DND-41 (cell line): ENCODE data around the gene LITAFD.

Source experiments
- ATAC-seq: fragments of 200-7000 bp; cut with Tn5 transposase; 3 replicates; pipeline ENCODE4 v1.9.1; 2021; ENCODE audit warnings: low read depth; ENCODE audit not compliant: insufficient read depth
- DNase-seq: peaks from one replicate; pipeline ENCODE4 v3.0.0-alpha.2; 2020
- H2AFZ ChIP-seq: 2 replicates; pipeline ENCODE4 v1.6.0; 2012; ENCODE audit warnings: low read depth, low read length
- H3K27ac ChIP-seq: 2 replicates; pipeline ENCODE4 v1.5.1; 2012; ENCODE audit warnings: low read length, inconsistent platforms
- H3K27me3 ChIP-seq: fragments of 200-600 bp; sonication (generic); 2 replicates; pipeline ENCODE4 v1.6.0; 2012; ENCODE audit warnings: low read length, mild to moderate bottlenecking, inconsistent platforms; ENCODE audit not compliant: insufficient read depth, poor library complexity
- H3K36me3 ChIP-seq: 2 replicates; pipeline ENCODE4 v1.5.1; 2012; ENCODE audit warnings: low read length, inconsistent platforms; ENCODE audit not compliant: insufficient read depth
- H3K4me1 ChIP-seq: 2 replicates; pipeline ENCODE4 v1.5.1; 2012; ENCODE audit warnings: mild to moderate bottlenecking, low read length; ENCODE audit not compliant: insufficient read depth
- H3K4me2 ChIP-seq: 2 replicates; pipeline ENCODE4 v1.6.0; 2012; ENCODE audit warnings: mild to moderate bottlenecking, moderate library complexity, low read length, inconsistent platforms; ENCODE audit not compliant: insufficient read depth
- H3K4me3 ChIP-seq, 2 experiments: fragments of 200-600 bp in 1 of 2; shearing (Covaris generic) in 1 of 2; 2 replicates each; pipeline ENCODE4 v1.5.1; 2012 to 2016; ENCODE audit warnings: inconsistent platforms in 2 of 2, low read length in 2 of 2, mild to moderate bottlenecking in 2 of 2, low read depth in 1 of 2, moderate library complexity in 1 of 2
- H3K79me2 ChIP-seq: 2 replicates; pipeline ENCODE4 v1.6.0; 2012; ENCODE audit warnings: low read length, inconsistent platforms; ENCODE audit not compliant: insufficient read depth
- H3K9ac ChIP-seq: 2 replicates; pipeline ENCODE4 v1.6.0; 2012; ENCODE audit warnings: low read depth, mild to moderate bottlenecking, inconsistent platforms, low read length, moderate library complexity
- H3K9me3 ChIP-seq: 2 replicates; pipeline ENCODE4 v1.5.1; 2012; ENCODE audit warnings: low read length, moderate library complexity, mild to moderate bottlenecking, inconsistent platforms; ENCODE audit not compliant: insufficient read depth, severe bottlenecking
- H4K20me1 ChIP-seq: 2 replicates; pipeline ENCODE4 v1.6.0; 2012; ENCODE audit warnings: low read length; ENCODE audit not compliant: insufficient read depth
- EZH2 ChIP-seq: IDR thresholded peaks from 3 replicates; pipeline ENCODE4 v1.6.1; 2012; ENCODE audit warnings: borderline replicate concordance, low read depth, mild to moderate bottlenecking, moderate library complexity, low read length, inconsistent platforms; ENCODE audit not compliant: severe bottlenecking
- TF ChIP-seq, protein P1 (sequence below): IDR thresholded peaks from 2 replicates; pipeline ENCODE4 v1.5.1; 2012; ENCODE audit warnings: borderline replicate concordance, low read length, moderate library complexity, mild to moderate bottlenecking; ENCODE audit not compliant: poor library complexity, severe bottlenecking; ENCODE audit errors: extremely low read depth

The LITAFD gene

DNA sequence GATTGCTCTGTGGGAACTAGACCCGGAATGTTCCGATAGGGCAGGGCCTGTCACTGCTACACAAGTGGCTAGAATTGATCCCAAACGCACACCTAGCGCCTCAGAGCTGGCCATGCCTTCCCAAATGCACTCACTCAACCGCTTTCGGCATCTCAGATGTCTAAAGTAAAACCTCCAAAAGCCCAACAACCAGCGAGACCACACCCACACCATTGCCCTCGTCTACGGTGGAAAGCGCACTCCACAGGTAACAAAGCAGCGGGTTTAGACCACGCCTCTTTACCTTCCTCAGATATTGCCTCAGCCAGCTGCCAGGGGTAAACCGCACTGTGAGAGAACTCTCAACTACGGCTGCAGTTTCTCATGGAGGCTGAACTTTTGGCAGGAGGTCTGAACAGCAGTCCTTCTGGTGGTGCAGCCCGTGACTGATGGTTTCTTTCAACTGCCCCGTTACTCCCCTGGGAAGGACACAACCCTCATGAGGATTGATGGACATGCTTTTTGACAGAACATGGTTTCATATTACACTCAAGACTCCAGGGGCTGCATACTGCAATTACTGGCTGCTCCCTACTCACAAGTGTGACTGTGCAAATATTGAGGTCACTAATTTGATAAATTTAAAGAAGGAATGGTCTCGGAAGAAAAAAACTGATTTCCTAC lies 47.1 kb downstream of the LITAFD start:
- H3K79me2 ChIP-seq = peaks cover 99% of the 10 kb centered on the region
- H2AFZ ChIP-seq = no peak overlapping the region
- H3K27ac ChIP-seq = no peak overlapping the region
- ATAC-seq = no peak
- no peaks in the 10 kb centered on the region for H3K4me1 ChIP-seq
- no peaks in the 10 kb centered on the region for H3K27me3 ChIP-seq
- no peak overlapping the region for H3K4me3 ChIP-seq
- no peak for TF ChIP-seq EZH2
- TF ChIP-seq, protein P1, sequence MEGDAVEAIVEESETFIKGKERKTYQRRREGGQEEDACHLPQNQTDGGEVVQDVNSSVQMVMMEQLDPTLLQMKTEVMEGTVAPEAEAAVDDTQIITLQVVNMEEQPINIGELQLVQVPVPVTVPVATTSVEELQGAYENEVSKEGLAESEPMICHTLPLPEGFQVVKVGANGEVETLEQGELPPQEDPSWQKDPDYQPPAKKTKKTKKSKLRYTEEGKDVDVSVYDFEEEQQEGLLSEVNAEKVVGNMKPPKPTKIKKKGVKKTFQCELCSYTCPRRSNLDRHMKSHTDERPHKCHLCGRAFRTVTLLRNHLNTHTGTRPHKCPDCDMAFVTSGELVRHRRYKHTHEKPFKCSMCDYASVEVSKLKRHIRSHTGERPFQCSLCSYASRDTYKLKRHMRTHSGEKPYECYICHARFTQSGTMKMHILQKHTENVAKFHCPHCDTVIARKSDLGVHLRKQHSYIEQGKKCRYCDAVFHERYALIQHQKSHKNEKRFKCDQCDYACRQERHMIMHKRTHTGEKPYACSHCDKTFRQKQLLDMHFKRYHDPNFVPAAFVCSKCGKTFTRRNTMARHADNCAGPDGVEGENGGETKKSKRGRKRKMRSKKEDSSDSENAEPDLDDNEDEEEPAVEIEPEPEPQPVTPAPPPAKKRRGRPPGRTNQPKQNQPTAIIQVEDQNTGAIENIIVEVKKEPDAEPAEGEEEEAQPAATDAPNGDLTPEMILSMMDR = no peak
- no peaks in the 10 kb centered on the region for H3K9me3 ChIP-seq
- no peak for DNase-seq
- H3K36me3 ChIP-seq = peaks cover 65% of the 10 kb centered on the region
- H4K20me1 ChIP-seq = peaks cover 95% of the 10 kb centered on the region
- no peak overlapping the region for H3K9ac ChIP-seq
- no peak overlapping the region for H3K4me2 ChIP-seq

DNA sequence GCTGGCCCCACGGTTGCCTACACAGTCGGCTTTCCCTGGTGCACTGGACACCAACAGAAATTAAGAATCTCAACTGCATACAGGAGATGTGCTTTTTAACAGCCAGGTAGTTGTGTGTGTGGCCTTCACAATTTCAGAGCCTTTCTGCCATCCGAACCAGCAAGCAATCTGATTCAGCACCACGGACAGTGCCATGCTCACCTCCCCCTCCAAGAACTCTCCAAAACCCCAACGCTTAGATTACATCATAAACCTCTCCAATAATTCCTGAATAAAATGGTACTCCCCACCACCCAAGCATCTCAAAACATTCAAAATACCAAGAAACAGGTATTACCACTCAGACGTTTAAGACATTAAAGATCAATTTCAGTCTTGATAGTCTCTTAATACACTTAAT lies 49.7 kb downstream of the LITAFD start:
- Histone ChIP-seq H4K20me1 (peaks cover 99% of the 10 kb centered on the region), H3K27me3 (no peaks in the 10 kb centered on the region), H3K4me3 (no peak overlapping the region), H3K4me1 (no peaks in the 10 kb centered on the region), H3K4me2 (no peak overlapping the region), H3K27ac (no peak overlapping the region), H2AFZ (no peak overlapping the region), H3K9me3 (no peaks in the 10 kb centered on the region), H3K79me2 (peaks cover 100% of the 10 kb centered on the region), H3K9ac (no peak overlapping the region), H3K36me3 (peaks cover 41% of the 10 kb centered on the region)
- TF ChIP-seq, protein P1 = no peak
- no peak for TF ChIP-seq EZH2
- ATAC-seq (peak; percentile 57; the same call in 2 of the 3 replicates), DNase-seq (peak; percentile 76)

DNA sequence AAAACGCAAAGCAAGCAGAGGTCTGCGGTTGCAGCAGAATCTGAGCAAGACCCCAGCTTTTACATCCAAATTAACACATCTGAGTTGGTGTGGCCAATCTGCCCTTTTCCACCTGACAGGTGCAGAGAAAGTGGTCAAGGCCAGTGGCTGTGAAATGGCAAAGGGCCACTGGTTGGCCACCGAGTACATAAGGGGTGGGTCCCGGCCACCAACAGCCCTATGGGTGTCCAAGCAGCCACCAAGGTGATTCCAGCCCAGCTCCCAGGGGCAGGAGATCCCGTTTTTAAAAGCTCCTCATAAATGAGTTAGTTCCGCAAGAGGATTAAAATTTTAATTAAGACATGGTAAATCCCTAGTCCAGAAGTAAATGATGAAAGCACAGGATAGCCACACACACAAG lies 52.5 kb downstream of the LITAFD start:
- H3K36me3 ChIP-seq = peaks cover 16% of the 10 kb centered on the region
- H3K4me1 ChIP-seq = no peaks in the 10 kb centered on the region
- H3K9ac ChIP-seq = no peak overlapping the region
- ATAC-seq = no peak
- no peak overlapping the region for H2AFZ ChIP-seq
- H3K4me3 ChIP-seq = no peak overlapping the region
- H4K20me1 ChIP-seq = peaks cover 100% of the 10 kb centered on the region
- no peak overlapping the region for H3K4me2 ChIP-seq
- no peak for TF ChIP-seq EZH2
- TF ChIP-seq, protein P1 = no peak
- no peaks in the 10 kb centered on the region for H3K9me3 ChIP-seq
- peaks cover 100% of the 10 kb centered on the region for H3K79me2 ChIP-seq
- no peak for DNase-seq
- H3K27me3 ChIP-seq = no peaks in the 10 kb centered on the region
- H3K27ac ChIP-seq = no peak overlapping the region
